Fibroblast of skin of right biceps (primary cell): ENCODE results near the gene NCKAP5.

Experiments used
- DNase-seq: peaks from one replicate; pipeline ENCODE4 v3.0.0-alpha.2; 2013

The NCKAP5 gene

DNA sequence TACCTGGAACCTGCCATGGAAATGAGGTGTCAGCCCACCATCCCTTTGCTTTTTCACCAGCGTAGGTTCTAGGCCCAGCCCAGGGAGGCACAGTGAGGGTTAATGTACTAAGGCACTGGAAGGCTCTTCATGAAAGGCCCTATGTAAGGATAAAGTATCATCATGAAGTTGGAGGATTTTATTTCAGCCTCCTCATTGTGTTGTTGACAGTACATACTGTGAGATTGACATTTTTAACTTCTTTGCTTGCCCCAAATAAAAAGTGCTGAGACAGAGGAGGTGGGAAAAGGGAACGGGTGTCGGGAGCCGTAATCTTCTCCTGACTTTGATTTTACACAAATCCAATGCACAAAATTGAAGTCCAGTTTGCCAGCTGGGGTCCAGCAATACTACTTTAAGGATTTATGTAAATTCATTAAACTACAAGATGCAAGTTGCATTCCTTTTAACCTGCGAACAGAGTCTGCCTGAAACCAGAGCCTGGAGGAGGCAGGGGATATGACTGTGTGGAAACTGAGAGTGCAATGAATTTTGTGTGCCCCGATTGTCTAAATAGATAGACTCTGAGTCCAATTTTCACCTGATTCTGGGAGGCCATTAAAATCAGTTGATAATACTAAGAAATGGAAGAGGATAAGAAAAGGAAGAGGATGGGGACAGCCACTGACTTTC lies 5.4 kb upstream of the NCKAP5 start:
- no peak for DNase-seq

- DNase-seq = no peak
Measured at GRCh38 chr2:133571249-133571648, 3.0 kb upstream of the NCKAP5 start.

- no peak for DNase-seq
Measured at GRCh38 chr2:133570542-133570941, 2.3 kb upstream of the NCKAP5 start.

GRCh38 chr2:133569286-133569830 lies 1.1 kb upstream of the NCKAP5 start:
- no peak for DNase-seq

DNA sequence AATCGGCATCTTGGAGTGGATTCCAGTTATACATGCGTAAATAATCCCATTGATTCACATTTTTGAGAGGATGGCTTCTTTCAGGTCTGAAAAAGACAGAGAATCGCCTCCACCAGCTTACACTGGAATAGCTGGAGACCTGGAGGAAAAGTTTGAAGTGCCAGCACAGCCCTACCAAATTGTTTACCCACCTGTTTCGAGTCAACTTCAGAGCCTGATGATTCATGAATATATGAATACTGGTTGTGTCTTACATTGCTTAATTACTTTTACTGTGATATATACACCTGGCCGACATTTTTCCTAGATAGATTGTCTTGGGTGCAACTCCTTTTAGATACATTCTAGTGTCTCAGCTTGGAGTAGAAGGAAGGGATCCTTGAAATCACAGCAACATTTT lies 335 bp upstream of the NCKAP5 start:
- no peak for DNase-seq

DNA sequence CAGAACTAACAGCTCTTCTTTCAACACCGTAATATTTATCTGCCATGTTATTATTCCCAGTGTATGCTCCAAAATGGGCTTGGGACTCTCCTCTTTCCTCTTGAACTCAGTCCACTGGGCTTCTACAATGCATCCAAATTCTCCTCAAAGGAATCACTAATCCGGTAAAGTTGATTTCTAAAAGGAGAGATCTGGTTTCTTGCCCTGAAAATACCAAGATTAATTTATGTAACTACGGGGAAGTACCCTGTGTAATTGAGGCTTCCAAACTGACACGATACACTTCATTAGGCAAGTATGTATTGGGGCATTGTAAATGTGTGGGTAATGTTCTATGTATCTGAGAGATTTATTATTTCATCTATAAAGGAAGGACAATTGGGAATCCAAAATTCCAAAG lies 5.7 kb downstream of the NCKAP5 start:
- DNase-seq = no peak

DNA sequence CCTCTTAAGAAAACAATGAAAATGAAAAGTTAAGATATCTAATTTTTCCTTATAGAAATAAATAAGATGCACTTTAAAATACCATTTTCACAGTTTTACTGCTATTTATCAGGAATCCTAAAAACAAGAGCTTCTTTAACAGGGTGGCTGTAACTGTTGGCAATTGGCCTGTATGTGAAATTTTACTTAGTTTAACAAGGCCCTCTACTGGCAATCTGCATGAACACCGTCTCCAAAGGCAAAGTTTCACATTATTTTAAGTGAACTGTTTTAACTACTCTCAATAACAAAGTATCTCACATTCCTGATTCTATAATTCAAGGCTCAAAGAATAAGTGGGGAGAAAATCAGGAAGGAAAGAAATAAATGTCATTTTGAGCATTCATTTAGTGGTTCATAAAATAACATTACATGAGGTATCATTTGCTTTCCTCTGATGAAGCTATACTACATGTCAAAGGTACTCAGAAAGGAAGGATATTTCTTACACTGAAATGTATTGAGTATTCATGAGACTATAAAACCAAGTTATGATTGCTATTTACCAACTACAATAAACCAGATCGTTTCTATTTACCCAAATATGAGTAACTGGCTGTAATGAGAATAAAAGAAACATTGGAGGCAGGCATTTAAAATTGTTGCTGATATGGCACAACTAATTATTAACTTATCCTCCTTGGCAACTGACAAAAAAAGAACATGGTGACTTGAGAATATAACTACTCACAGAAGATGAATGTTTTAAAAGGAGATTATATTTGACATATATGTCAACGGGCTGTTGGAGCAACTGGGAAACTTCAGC lies 7.0 kb downstream of the NCKAP5 start:
- peak; percentile 68 for DNase-seq

- DNase-seq = no peak
Measured at GRCh38 chr2:133557614-133558013, 10.6 kb downstream of the NCKAP5 start.

DNA sequence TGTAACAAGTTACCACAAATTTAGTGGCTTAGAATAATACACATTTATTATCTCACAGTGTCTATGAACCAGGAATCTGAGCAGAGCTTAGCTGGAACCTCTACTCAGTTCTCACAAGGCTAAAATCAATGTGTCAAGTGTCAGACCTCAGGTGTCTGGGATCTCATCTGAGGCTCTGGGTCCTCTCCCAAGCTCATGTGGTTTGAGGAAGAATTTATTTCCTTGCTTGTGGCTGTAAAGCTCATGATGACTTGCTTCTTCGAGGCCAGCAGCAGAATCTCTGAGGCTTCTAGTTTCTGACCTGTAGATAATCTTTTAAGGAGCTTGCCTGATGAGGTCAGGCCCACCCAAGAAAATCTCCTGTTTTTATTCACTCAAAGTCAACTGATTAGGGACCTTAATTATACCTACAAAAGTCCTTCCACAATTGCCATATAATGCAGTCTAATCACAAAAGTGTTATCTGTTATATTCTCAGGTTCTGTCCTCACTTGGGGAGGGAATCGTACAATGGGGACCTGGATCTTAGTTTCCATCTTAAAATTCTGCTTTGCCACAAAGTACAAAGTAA lies 14.3 kb downstream of the NCKAP5 start:
- no peak for DNase-seq

DNA sequence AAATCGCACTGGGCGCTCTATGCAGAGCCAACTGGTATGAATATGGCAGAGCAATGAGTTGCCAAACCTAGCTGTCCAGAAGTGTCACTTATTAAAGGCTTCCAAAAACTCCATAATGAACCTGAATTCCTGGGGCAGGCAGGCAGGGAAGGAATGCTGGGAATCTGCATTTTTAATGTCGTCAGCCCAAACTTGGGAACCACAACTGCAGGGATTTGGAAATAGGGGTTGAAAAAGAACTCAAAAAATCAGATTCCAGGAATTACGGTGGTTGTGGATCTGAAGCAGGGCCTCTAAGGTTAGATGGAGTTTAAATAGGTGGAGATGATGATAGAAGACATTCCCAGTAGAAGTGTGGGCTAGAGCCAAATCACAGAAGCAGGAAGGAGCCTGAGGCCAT lies 15.0 kb downstream of the NCKAP5 start:
- peak; percentile 28 for DNase-seq

GRCh38 chr2:133552821-133553220 lies 15.4 kb downstream of the NCKAP5 start:
- no peak for DNase-seq

- no peak for DNase-seq
Measured at GRCh38 chr2:133541797-133542196, 26.5 kb downstream of the NCKAP5 start.

DNA sequence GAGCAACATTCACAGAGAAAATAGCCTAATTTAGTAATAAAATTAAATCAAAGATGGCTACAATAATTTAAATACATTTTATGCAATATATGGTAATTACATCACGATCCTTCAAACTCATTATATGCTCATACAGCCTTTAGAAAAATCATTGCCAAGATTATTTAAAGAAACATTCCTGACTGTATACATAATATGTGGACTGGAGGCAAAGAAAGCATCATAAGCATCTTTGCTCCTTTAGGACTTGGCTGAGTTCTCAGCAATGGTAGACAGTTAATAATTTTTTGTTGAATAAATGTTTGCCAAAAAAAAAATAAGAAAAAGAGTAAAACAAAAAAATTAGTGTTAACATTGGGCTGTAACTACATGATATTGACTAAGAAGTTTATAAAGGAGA lies 26.9 kb downstream of the NCKAP5 start:
- DNase-seq = peak; percentile 36

GRCh38 chr2:133532919-133533318 lies 35.3 kb downstream of the NCKAP5 start:
- peak; percentile 22 for DNase-seq

DNA sequence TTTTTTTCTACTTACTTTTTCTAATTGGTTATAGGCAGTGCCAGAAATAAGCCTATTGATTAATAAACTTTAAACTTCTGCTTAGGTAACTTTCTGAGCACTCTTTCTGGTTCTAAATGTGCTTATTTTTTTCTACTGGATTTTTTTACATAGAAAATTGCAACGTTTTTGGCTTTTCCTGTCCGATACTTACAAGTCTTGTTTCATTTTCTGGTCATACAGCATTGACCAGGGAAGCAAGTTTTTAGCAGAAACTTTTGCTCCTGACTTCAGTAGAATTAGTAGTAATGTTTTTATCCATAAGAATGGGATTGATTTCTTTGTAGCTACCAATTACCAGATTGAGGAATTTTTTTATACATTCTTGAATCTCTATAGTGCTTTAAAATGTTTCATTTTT lies 36.9 kb downstream of the NCKAP5 start:
- no peak for DNase-seq

- DNase-seq = no peak
Measured at GRCh38 chr2:133530645-133531044, 37.6 kb downstream of the NCKAP5 start.

GRCh38 chr2:133526530-133527300 lies 41.5 kb downstream of the NCKAP5 start:
- no peak for DNase-seq

GRCh38 chr2:133525613-133526529 lies 42.4 kb downstream of the NCKAP5 start:
- DNase-seq = no peak

DNA sequence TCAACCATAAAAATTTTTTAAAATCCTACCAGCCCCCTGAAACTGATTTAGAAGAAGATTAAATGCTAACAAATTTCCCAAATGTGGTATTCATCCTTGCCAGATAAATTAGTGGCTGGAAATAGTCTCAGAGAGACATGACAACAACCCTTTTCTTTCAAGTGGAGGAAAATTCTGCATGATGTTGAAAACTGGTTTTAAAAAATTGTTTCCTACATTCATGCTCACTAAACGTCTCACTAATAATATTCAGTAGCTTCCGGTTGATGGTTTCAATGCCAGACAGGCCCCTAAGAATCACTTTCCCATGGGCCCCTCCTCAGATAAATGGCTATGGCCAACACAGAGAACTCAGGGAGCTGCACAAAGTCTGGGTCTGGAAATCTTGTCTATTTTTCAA lies 43.2 kb downstream of the NCKAP5 start:
- no peak for DNase-seq

- DNase-seq = no peak
Measured at GRCh38 chr2:133523406-133523805, 44.9 kb downstream of the NCKAP5 start.

GRCh38 chr2:133522204-133522603 lies 46.1 kb downstream of the NCKAP5 start:
- no peak for DNase-seq

- no peak for DNase-seq
Measured at GRCh38 chr2:133521146-133521745, 47.0 kb downstream of the NCKAP5 start.
